ENCODE results near the gene EDC4. TPM values are rescaled to one million over a fixed set of nuclear protein-coding genes. Genes with fewer than 3 reads are reported as not detected.

Gene EDC4
- total and polyA plus RNA-seq, 2 of the 8 experiments (the other 6 are each of a cell fraction or from before 2014, with no cell fraction given) = 58.5 to 72.7 TPM

- Histone ChIP-seq H2BK15ac (ENCODE audit: low read length) (no peak overlapping the region), H4K20me1 (replicated peaks in 1 of 2; ENCODE audit: control insufficient read depth in 1 of 2, insufficient read depth in 2 of 2, low read length in 2 of 2) (peaks cover 1 to 4% of the 10 kb centered on the region in 2 experiments), H3K27me3 (replicated peaks in 1 of 4; ENCODE audit: control insufficient read depth in 3 of 4, extremely low read depth in 1 of 4, insufficient read depth in 3 of 4, low read length in 3 of 4) (no peaks in the 10 kb centered on the region), H2BK20ac (ENCODE audit: low read length) (no peak overlapping the region), H4K5ac (ENCODE audit: insufficient read length, low read depth, low read length) (no peak overlapping the region), H2BK12ac (ENCODE audit: low read depth, low read length) (no peak overlapping the region), H3K4ac (replicated peaks; ENCODE audit: insufficient read length, low read depth, low read length) (no peak overlapping the region), H3K9ac (replicated peaks in 1 of 4; ENCODE audit: extremely low read depth in 1 of 4, low read depth in 3 of 4, low read length in 3 of 4) (peak overlapping the region; percentile 51 to 88 (median 56)), H3K23me2 (ENCODE audit: low read depth, low read length) (peaks cover 5% of the 10 kb centered on the region), H3K9me3 (ENCODE audit: insufficient read depth in 2 of 2, low read depth in 1 of 2, low read length in 1 of 2) (no peaks in the 10 kb centered on the region), H3K56ac (replicated peaks; ENCODE audit: insufficient read length, low read depth, low read length) (no peak overlapping the region), H2AFZ (ENCODE audit: low read length) (peak overlapping the region; percentile 98), H3K27ac (ENCODE audit: low read depth, low read length) (no peak overlapping the region), H3K4me3 (ENCODE audit: extremely low read depth in 1 of 4, insufficient read depth in 2 of 4, low read depth in 3 of 4, low read length in 4 of 4) (peak overlapping the region; percentile 62 to 78 (median 74)), H2BK120ac (replicated peaks; ENCODE audit: low read depth, low read length) (no peak overlapping the region), H4K91ac (replicated peaks; ENCODE audit: insufficient read length, low read length) (no peak overlapping the region), H3K4me2 (ENCODE audit: insufficient read depth in 1 of 2, low read depth in 2 of 2, low read length in 2 of 2) (peak overlapping the region; percentile 74 to 82), H2BK5ac (ENCODE audit: low read depth, low read length) (no peak overlapping the region), H3K23ac (ENCODE audit: insufficient read length) (no peak overlapping the region), H3K79me1 (ENCODE audit: low read depth, low read length) (no peaks in the 10 kb centered on the region; the same call in 1 of the 2 replicates), H3K4me1 (replicated peaks in 1 of 4; ENCODE audit: control insufficient read depth in 3 of 4, insufficient read depth in 4 of 4, low read length in 3 of 4) (no peaks in the 10 kb centered on the region; a peak in 1 of 7 replicates), H3K14ac (ENCODE audit: insufficient read length) (no peak overlapping the region), H3K18ac (ENCODE audit: extremely low read depth, low read length) (no peak overlapping the region), H4K8ac (ENCODE audit: extremely low read depth, insufficient read depth, low read length) (peak overlapping the region; percentile 72; the same call in 1 of the 2 replicates), H2AK5ac (ENCODE audit: low read depth, low read length) (no peak overlapping the region), H3K79me2 (ENCODE audit: control insufficient read depth in 1 of 2, insufficient read depth in 2 of 2, low read length in 2 of 2) (peaks cover 0 to 5% of the 10 kb centered on the region in 2 experiments; a peak in 1 of 4 replicates), H3K36me3 (ENCODE audit: control insufficient read depth in 2 of 4, insufficient read depth in 4 of 4, low read length in 3 of 4) (peaks cover 4 to 12% (median 9%) of the 10 kb centered on the region in 4 experiments)
- ChIA-PET CTCF (ENCODE audit: partially characterized antibody) (interaction anchor here (0.6 to 11.6 kb wide), 14 partner anchors 7 to 359 kb away, joined by 3 to 100 read pairs (median 4); partner anchors contain the start of gene LCAT), POLR2A (ENCODE audit: partially characterized antibody) (interaction anchor here (1.0 to 2.7 kb wide), 13 partner anchors 9 to 173 kb away, joined by 3 to 15 read pairs (median 5); partner anchors contain the start of genes ACD, EDC4, NUTF2 and TSNAXIP1)
- peak in 1 of 2 experiments; percentile 97 for DNase-seq (ENCODE audit: low read depth in 1 of 2, low spot score in 2 of 2)
- FAIRE-seq = peak; percentile 65
- WGBS, 2 experiments (ENCODE audit: extremely low coverage in 1 of 2, insufficient coverage in 1 of 2, insufficient read length in 1 of 2, insufficient replicate concordance in 2 of 2, low coverage in 1 of 2, low lambda C conversion rate in 2 of 2, missing lambda C conversion rate in 1 of 2) = 3% methylated on average over 49 of the region's 49 CpGs; no CpG with 5 or more reads in 1 of the 2 experiments
- TF ChIP-seq CHD1 (IDR thresholded peaks at IDR 0.05; ENCODE audit: low read depth, low read length) (no peak), SP1 (IDR thresholded peaks at IDR 0.05; ENCODE audit: low read depth, low read length) (0 out of 2 replicates have a peak, but pooled peaks have one; percentile 29), JUN (IDR thresholded peaks at IDR 0.05; ENCODE audit: low read depth, low read length) (no peak), TAF1 (IDR thresholded peaks at IDR 0.05; ENCODE audit: low read depth, low read length) (peak; percentile 90), CREB1 (IDR thresholded peaks at IDR 0.05) (no peak; the same call in 1 of the 2 replicates), CEBPB (IDR thresholded peaks at IDR 0.05; ENCODE audit: low read depth, low read length) (no peak), CTBP2 (IDR thresholded peaks at IDR 0.05; ENCODE audit: borderline replicate concordance, insufficient read depth, insufficient read length, low read length) (no peak), POU5F1 (IDR thresholded peaks at IDR 0.05; ENCODE audit: low read depth, low read length) (no peak)
- TF ChIP-seq, protein P1, sequence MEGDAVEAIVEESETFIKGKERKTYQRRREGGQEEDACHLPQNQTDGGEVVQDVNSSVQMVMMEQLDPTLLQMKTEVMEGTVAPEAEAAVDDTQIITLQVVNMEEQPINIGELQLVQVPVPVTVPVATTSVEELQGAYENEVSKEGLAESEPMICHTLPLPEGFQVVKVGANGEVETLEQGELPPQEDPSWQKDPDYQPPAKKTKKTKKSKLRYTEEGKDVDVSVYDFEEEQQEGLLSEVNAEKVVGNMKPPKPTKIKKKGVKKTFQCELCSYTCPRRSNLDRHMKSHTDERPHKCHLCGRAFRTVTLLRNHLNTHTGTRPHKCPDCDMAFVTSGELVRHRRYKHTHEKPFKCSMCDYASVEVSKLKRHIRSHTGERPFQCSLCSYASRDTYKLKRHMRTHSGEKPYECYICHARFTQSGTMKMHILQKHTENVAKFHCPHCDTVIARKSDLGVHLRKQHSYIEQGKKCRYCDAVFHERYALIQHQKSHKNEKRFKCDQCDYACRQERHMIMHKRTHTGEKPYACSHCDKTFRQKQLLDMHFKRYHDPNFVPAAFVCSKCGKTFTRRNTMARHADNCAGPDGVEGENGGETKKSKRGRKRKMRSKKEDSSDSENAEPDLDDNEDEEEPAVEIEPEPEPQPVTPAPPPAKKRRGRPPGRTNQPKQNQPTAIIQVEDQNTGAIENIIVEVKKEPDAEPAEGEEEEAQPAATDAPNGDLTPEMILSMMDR (IDR thresholded peaks at IDR 0.05; ENCODE audit: control extremely low read depth in 1 of 3, insufficient read depth in 1 of 3, low read depth in 1 of 3, low read length in 3 of 3) = peak in 1 of 3 experiments; percentile 7; a peak in 1 of 4 replicates
These were observed 39.2 kb upstream of the EDC4 start for GRCh38 chr16:67833415-67834241.

Measured in H1 (cell line).